ENCODE data around the gene FER. TPM values are rescaled to one million over a fixed set of nuclear protein-coding genes. Genes with fewer than 3 reads are reported as not detected.

FER gene
- polyA plus RNA-seq, 3 donors, result 2.4 to 14.7 (median 6.2) TPM

- no peaks in the 10 kb centered on the region for H3K27me3 ChIP-seq (ENCODE audit: control insufficient read depth in 2 of 2, insufficient read depth in 2 of 2, low read length in 2 of 2)
- DNase-seq, result no peak
- H3K4me2 ChIP-seq (replicated peaks; ENCODE audit: extremely low read depth, low read length, poor library complexity, severe bottlenecking), result no peak overlapping the region
- no peak overlapping the region for H3K9ac ChIP-seq (ENCODE audit: insufficient read depth, low read length, poor library complexity, severe bottlenecking)
- no peaks in the 10 kb centered on the region for H4K20me1 ChIP-seq (ENCODE audit: insufficient read depth, low read length)
- H3K27me3 Mint-ChIP-seq (ENCODE audit: low read depth in 3 of 3), result peaks cover 0 to 2% (median 0%) of the 10 kb centered on the region in 3 donors
- H3K4me3 Mint-ChIP-seq, result no peak overlapping the region
- intact Hi-C loops (cut with micrococcal nuclease), result no loop called here
- H2AFZ ChIP-seq (ENCODE audit: insufficient read depth, low read depth, low read length, poor library complexity, severe bottlenecking), result no peak overlapping the region
- no peaks in the 10 kb centered on the region for H3K4me1 Mint-ChIP-seq
- no peaks in the 10 kb centered on the region for H3K36me3 Mint-ChIP-seq
- H3K79me2 ChIP-seq (ENCODE audit: insufficient read depth, low read length), result no peaks in the 10 kb centered on the region
- H3K9me3 Mint-ChIP-seq, result peaks cover 0 to 4% (median 0%) of the 10 kb centered on the region in 7 donors
- H3K9me3 ChIP-seq (replicated peaks in 1 of 2; ENCODE audit: control insufficient read depth in 1 of 2, insufficient read depth in 1 of 2, low read length in 2 of 2), result no peaks in the 10 kb centered on the region
- H3K4me3 ChIP-seq (replicated peaks in 1 of 3; ENCODE audit: low read depth in 2 of 3, low read length in 3 of 3), result no peak overlapping the region
- no peak for TF ChIP-seq CTCF (IDR thresholded peaks at IDR 0.05)
- H3K27ac Mint-ChIP-seq, result no peak overlapping the region
- H3K4me1 ChIP-seq (ENCODE audit: control insufficient read depth in 1 of 2, insufficient read depth in 2 of 2, low read length in 2 of 2), result no peaks in the 10 kb centered on the region
- WGBS (ENCODE audit: insufficient coverage), result no CpG with 5 or more reads among the region's 2 CpGs
- no peak overlapping the region for H3K27ac ChIP-seq (ENCODE audit: low read depth in 1 of 2, low read length in 2 of 2)
- H3K36me3 ChIP-seq (replicated peaks in 1 of 2; ENCODE audit: control insufficient read depth in 1 of 2, insufficient read depth in 2 of 2, low read length in 2 of 2), result no peaks in the 10 kb centered on the region
These were observed 449.1 kb downstream of the FER start for GRCh38 chr5:109196823-109197160.

- Histone ChIP-seq H3K4me2 (replicated peaks; ENCODE audit: extremely low read depth, low read length, poor library complexity, severe bottlenecking) (no peak overlapping the region), H2AFZ (ENCODE audit: insufficient read depth, low read depth, low read length, poor library complexity, severe bottlenecking) (no peak overlapping the region), H3K4me3 (replicated peaks in 1 of 3; ENCODE audit: low read depth in 2 of 3, low read length in 3 of 3) (no peak overlapping the region), H3K27ac (ENCODE audit: low read depth in 1 of 2, low read length in 2 of 2) (no peak overlapping the region), H3K79me2 (ENCODE audit: insufficient read depth, low read length) (no peaks in the 10 kb centered on the region), H3K27me3 (ENCODE audit: control insufficient read depth in 2 of 2, insufficient read depth in 2 of 2, low read length in 2 of 2) (no peaks in the 10 kb centered on the region), H3K9me3 (replicated peaks in 1 of 2; ENCODE audit: control insufficient read depth in 1 of 2, insufficient read depth in 1 of 2, low read length in 2 of 2) (no peaks in the 10 kb centered on the region), H3K36me3 (replicated peaks in 1 of 2; ENCODE audit: control insufficient read depth in 1 of 2, insufficient read depth in 2 of 2, low read length in 2 of 2) (no peaks in the 10 kb centered on the region), H3K9ac (ENCODE audit: insufficient read depth, low read length, poor library complexity, severe bottlenecking) (no peak overlapping the region), H3K4me1 (ENCODE audit: control insufficient read depth in 1 of 2, insufficient read depth in 2 of 2, low read length in 2 of 2) (no peaks in the 10 kb centered on the region), H4K20me1 (ENCODE audit: insufficient read depth, low read length) (no peaks in the 10 kb centered on the region)
- H3K4me3 Mint-ChIP-seq, result no peak overlapping the region
- H3K9me3 Mint-ChIP-seq, result peaks cover 0 to 5% (median 2%) of the 10 kb centered on the region in 7 donors
- H3K36me3 Mint-ChIP-seq, result no peaks in the 10 kb centered on the region
- H3K4me1 Mint-ChIP-seq, result no peaks in the 10 kb centered on the region
- intact Hi-C loops (cut with micrococcal nuclease), result no loop called here
- WGBS (ENCODE audit: insufficient coverage), result no CpG with 5 or more reads among the region's 2 CpGs
- no peak overlapping the region for H3K27ac Mint-ChIP-seq
- no peak for TF ChIP-seq CTCF (IDR thresholded peaks at IDR 0.05)
- peaks cover 0 to 2% (median 0%) of the 10 kb centered on the region in 3 donors for H3K27me3 Mint-ChIP-seq (ENCODE audit: low read depth in 3 of 3)
- DNase-seq, result no peak
These were observed 451.6 kb downstream of the FER start for GRCh38 chr5:109199289-109199688.

All from CD14-positive monocyte (primary cell).